Body of pancreas (tissue), 4 donors: ENCODE measurements around the gene RAP1GAP2. TPM values are rescaled to one million over a fixed set of nuclear protein-coding genes. Genes with fewer than 3 reads are reported as not detected.

ENCODE experiments used
- ATAC-seq: fragments of 150-250 bp; one replicate; pipeline ENCODE4 v1.9.1; 2016
- DNase-seq, 4 donors: peaks; one replicate each; pipeline ENCODE4 v3.0.0-alpha.2; 2019
- H3K27ac ChIP-seq, 4 donors: fragments of 200-600 bp; sonication (generic); 1 replicate in 3 of 4; 2 replicates in 1 of 4; pipeline versions ENCODE4 v1.5.1 to v1.6.1; 2016 to 2019; ENCODE audit warnings: mild to moderate bottlenecking in 1 of 4, mixed read lengths in 1 of 4, moderate library complexity in 1 of 4
- H3K27me3 ChIP-seq, 2 donors: fragments of 200-600 bp; sonication (generic); one replicate each; pipeline ENCODE4 v1.6.0; 2016; ENCODE audit warnings: mild to moderate bottlenecking in 1 of 2
- H3K36me3 ChIP-seq, 2 donors: fragments of 200-600 bp; sonication (generic); replicated peaks in 1 of 2; 2 replicates each; pipeline ENCODE4 v1.5.1; 2016; ENCODE audit warnings: low read depth in 2 of 2; ENCODE audit not compliant: insufficient read depth in 1 of 2
- H3K4me1 ChIP-seq: fragments of 200-600 bp; sonication (generic); one replicate; pipeline ENCODE4 v1.6.0; 2016
- H3K4me3 ChIP-seq, 2 donors: fragments of 200-600 bp; sonication (generic); 1 replicate in 1 of 2; 2 replicates in 1 of 2; pipeline ENCODE4 v1.5.1; 2016 to 2019
- H3K9me3 ChIP-seq, 3 donors: fragments of 200-600 bp; sonication (generic); 1 replicate in 2 of 3; 2 replicates in 1 of 3; pipeline ENCODE4 v1.5.1; 2016
- POLR2A ChIP-seq, 3 donors: fragments of 450-650 bp; IDR thresholded peaks; one replicate each; pipeline ENCODE4 v1.6.1; 2016; ENCODE audit warnings: antibody characterized with exemption in 3 of 3, mild to moderate bottlenecking in 2 of 3
- WGBS, 2 donors: methylation state at CpG; one replicate each; pipeline ENCODE4 v1.1.5; 2017; 5-methylcytosine and 5-hydroxymethylcytosine counted together
- intact Hi-C: fragments of 100-400 bp; cut with DNase I; formaldehyde crosslinking; loops from one replicate; pipeline ENCODE4 v1.15.1; 2023
- total RNA-seq, 2 donors: library from RNA; depleted of rRNA; stranded (reverse); fragments of >200 nt; gene quantifications; one replicate each; pipeline ENCODE4 v1.1.0, GENCODE V29; 2016
- TF ChIP-seq, protein P1 (sequence below), 7 experiments: fragments of 450-650 bp in 4 of 7; fragments of 200-600 bp in 3 of 7; sonication (generic) in 3 of 7; IDR thresholded peaks; one replicate each; pipeline ENCODE4 v1.5.1; 2016 to 2019; ENCODE audit warnings: antibody characterized with exemption in 7 of 7

The RAP1GAP2 gene
- total RNA-seq, 2 donors from 2014 or later: 21.8 to 81.1 TPM

DNA sequence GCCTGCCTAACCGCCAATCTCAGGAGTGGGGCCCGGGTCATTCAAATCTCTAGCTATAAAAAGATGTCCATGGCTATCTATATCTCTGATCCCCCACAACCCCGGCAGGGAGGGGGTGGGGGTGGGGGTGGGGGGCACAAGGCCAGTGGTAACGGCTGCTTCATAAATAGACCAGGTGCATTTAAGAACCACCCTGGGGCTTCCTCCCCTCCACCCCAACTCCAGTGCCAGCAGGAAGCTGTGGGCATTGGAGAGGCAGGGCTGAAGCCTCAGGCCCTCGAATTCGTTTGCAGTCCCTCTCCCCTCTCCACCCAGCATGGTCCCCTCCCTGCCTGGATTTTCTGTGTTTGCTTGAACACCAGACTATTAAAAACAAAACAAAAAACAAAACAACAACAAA lies 56.0 kb downstream of the RAP1GAP2 start:
- Histone ChIP-seq H3K9me3 (no peaks in the 10 kb centered on the region), H3K4me1 (peaks cover 26% of the 10 kb centered on the region), H3K27ac (peak overlapping the region; percentile 83 to 90 (median 90)), H3K36me3 (no peaks in the 10 kb centered on the region), H3K27me3 (no peaks in the 10 kb centered on the region), H3K4me3 (no peak overlapping the region)
- no peak for DNase-seq
- WGBS, 2 donors: 42 to 43% methylated on average over 6 of the region's 6 CpGs
- intact Hi-C loops: no loop called here
- TF ChIP-seq, protein P1, sequence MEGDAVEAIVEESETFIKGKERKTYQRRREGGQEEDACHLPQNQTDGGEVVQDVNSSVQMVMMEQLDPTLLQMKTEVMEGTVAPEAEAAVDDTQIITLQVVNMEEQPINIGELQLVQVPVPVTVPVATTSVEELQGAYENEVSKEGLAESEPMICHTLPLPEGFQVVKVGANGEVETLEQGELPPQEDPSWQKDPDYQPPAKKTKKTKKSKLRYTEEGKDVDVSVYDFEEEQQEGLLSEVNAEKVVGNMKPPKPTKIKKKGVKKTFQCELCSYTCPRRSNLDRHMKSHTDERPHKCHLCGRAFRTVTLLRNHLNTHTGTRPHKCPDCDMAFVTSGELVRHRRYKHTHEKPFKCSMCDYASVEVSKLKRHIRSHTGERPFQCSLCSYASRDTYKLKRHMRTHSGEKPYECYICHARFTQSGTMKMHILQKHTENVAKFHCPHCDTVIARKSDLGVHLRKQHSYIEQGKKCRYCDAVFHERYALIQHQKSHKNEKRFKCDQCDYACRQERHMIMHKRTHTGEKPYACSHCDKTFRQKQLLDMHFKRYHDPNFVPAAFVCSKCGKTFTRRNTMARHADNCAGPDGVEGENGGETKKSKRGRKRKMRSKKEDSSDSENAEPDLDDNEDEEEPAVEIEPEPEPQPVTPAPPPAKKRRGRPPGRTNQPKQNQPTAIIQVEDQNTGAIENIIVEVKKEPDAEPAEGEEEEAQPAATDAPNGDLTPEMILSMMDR (IDR thresholded peaks at IDR 0.05): no peak
- no peak for TF ChIP-seq POLR2A (IDR thresholded peaks at IDR 0.05)
- no peak for ATAC-seq

- H3K27me3 ChIP-seq: no peaks in the 10 kb centered on the region
Measured at GRCh38 chr17:2852729-2853282, 56.6 kb downstream of the RAP1GAP2 start.

GRCh38 chr17:2853283-2854142 lies 57.3 kb downstream of the RAP1GAP2 start:
- peak overlapping the region; percentile 83 to 90 (median 90) for H3K27ac ChIP-seq
- intact Hi-C loops: no loop called here
- TF ChIP-seq, protein P1 (IDR thresholded peaks at IDR 0.05): no peak
- peak; percentile 31 to 46 (median 42) for TF ChIP-seq POLR2A (IDR thresholded peaks at IDR 0.05)
- H3K4me3 ChIP-seq: peak overlapping the region; percentile 45 to 72
- H3K27me3 ChIP-seq: no peaks in the 10 kb centered on the region
- no peaks in the 10 kb centered on the region for H3K9me3 ChIP-seq
- ATAC-seq: peak; percentile 64
- H3K36me3 ChIP-seq: no peaks in the 10 kb centered on the region
- DNase-seq: peak; percentile 67 to 82 (median 76)
- H3K4me1 ChIP-seq: peaks cover 39% of the 10 kb centered on the region
- 2% methylated on average over 69 of the region's 119 CpGs; no CpG with 5 or more reads in 1 of the 2 donors for WGBS, 2 donors

More at GRCh38 chr17:2852729-2853282, 56.6 kb downstream of the RAP1GAP2 start:
- intact Hi-C loops: no loop called here
- DNase-seq (peak in 1 of 4 donors; percentile 31), ATAC-seq (no peak)
- H3K4me3 ChIP-seq: peak overlapping the region in 1 of 2 donors; percentile 25
- TF ChIP-seq, protein P1 (IDR thresholded peaks at IDR 0.05): no peak
- no peak for TF ChIP-seq POLR2A (IDR thresholded peaks at IDR 0.05)
- H3K27ac ChIP-seq: peak overlapping the region; percentile 83 to 90 (median 90)
- H3K4me1 ChIP-seq: peaks cover 32% of the 10 kb centered on the region
- no peaks in the 10 kb centered on the region for H3K9me3 ChIP-seq
- H3K36me3 ChIP-seq: no peaks in the 10 kb centered on the region
- WGBS, 2 donors: 67 to 91% methylated on average over 12 to 26 of the region's 55 CpGs

DNA sequence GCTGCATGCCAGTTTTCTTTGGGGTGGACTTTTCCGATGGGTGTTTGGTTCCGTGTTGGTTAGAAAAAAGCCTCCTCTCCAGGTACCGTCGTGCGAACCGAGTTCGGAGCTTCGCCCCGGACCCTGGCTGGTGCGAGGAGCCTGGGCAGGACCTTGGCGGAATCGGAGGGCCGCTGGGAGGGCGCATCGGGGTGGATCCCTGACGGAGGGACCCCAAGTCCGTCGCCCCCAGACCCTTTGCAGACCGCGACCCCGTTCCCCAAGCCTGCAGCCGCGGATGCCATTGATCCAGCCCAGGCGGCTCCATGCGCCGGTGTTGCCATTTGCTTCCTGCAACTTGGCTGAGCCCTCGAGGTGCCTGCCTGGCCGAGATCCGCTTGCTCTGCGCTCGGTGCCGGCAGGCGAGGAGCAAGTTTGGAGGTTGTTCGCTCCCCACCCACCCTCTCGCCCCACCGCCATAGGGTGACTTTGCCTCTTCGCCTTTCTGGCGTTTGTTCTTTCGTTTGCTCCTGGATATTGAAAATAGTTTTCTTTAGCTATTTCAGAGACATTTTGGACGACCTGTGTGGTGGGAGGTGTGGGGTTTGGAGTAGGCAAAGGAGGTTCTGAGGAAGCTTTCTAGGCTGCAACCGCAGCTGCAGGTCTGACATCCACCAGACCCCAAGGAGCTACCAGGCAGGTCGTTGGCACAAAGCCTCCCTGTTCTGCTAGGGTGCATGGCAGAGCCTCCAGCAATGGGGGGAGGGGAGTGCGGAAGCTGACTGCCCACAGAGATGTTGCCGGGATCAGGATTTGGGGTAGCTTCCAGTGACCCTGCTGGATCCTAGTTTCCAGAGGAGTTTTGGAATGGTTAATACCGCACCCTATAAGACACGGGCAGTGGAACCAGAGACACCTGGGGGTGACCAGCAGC lies 58.2 kb downstream of the RAP1GAP2 start:
- ATAC-seq: peak; percentile 55
- intact Hi-C loops: no loop called here

More for the DNA sequence above, 58.2 kb downstream of the RAP1GAP2 start:
- peak; percentile 73 to 89 (median 86) for DNase-seq
- Histone ChIP-seq H3K4me1 (peaks cover 39% of the 10 kb centered on the region), H3K9me3 (no peaks in the 10 kb centered on the region), H3K4me3 (peak overlapping the region; percentile 45 to 72), H3K27me3 (no peaks in the 10 kb centered on the region), H3K36me3 (no peaks in the 10 kb centered on the region), H3K27ac (peak overlapping the region; percentile 83 to 90 (median 90))
- WGBS, 2 donors: 0 to 1% methylated on average over 23 to 46 of the region's 46 CpGs
- peak in 2 of 3 donors; percentile 38 to 53 for TF ChIP-seq POLR2A (IDR thresholded peaks at IDR 0.05)
- TF ChIP-seq, protein P1 (IDR thresholded peaks at IDR 0.05): no peak
